OCI-LY1 (cell line): ENCODE measurements around the gene STK24.

Experiments used
- H2AFZ ChIP-seq: fragments of 200-600 bp; sonication (generic), shearing (Covaris generic); 2 replicates; pipeline ENCODE4 v1.6.0; 2014; ENCODE audit warnings: antibody characterized with exemption, mild to moderate bottlenecking, low read length
- H3F3A ChIP-seq: fragments of 200-600 bp; sonication (generic), shearing (Covaris generic); 2 replicates; pipeline ENCODE4 v1.6.0; 2014; ENCODE audit warnings: mild to moderate bottlenecking, antibody characterized with exemption, low read length, moderate library complexity; ENCODE audit not compliant: insufficient read depth
- H3K27ac ChIP-seq: fragments of 200-600 bp; sonication (generic); 2 replicates; pipeline ENCODE4 v1.5.1; 2014; ENCODE audit warnings: low read length, mixed run types, mild to moderate bottlenecking, low read depth; ENCODE audit not compliant: poor library complexity, severe bottlenecking
- H3K27me3 ChIP-seq: fragments of 200-600 bp; sonication (generic); 2 replicates; pipeline ENCODE4 v1.6.0; 2014; ENCODE audit warnings: antibody characterized with exemption, mild to moderate bottlenecking, low read length, moderate library complexity; ENCODE audit not compliant: insufficient read depth
- H3K36me3 ChIP-seq: fragments of 200-600 bp; sonication (generic); 2 replicates; pipeline ENCODE4 v1.6.1; 2014; ENCODE audit warnings: mild to moderate bottlenecking, antibody characterized with exemption, low read length, moderate library complexity, mixed read lengths; ENCODE audit not compliant: insufficient read depth
- H3K4me1 ChIP-seq: fragments of 200-600 bp; sonication (generic); 2 replicates; pipeline ENCODE4 v1.5.1; 2014; ENCODE audit warnings: mild to moderate bottlenecking, low read length, moderate library complexity; ENCODE audit not compliant: insufficient read depth, severe bottlenecking
- H3K4me2 ChIP-seq: fragments of 200-600 bp; sonication (generic), shearing (Covaris generic); 2 replicates; pipeline ENCODE4 v1.6.1; 2014; ENCODE audit warnings: low read length
- H3K4me3 ChIP-seq: fragments of 200-600 bp; sonication (generic); 2 replicates; pipeline ENCODE4 v1.5.1; 2014; ENCODE audit warnings: low read length, low read depth, mild to moderate bottlenecking, mixed read lengths; ENCODE audit not compliant: poor library complexity, severe bottlenecking
- H3K79me2 ChIP-seq: fragments of 200-600 bp; shearing (Covaris generic); 2 replicates; pipeline ENCODE4 v1.6.1; 2016; ENCODE audit warnings: mixed run types, low read length, mixed read lengths; ENCODE audit not compliant: insufficient read depth
- H3K9ac ChIP-seq: fragments of 200-600 bp; sonication (generic), shearing (Covaris generic); 2 replicates; pipeline ENCODE4 v1.6.1; 2014; ENCODE audit warnings: mild to moderate bottlenecking, low read length, mixed read lengths
- H3K9me2 ChIP-seq: fragments of 200-600 bp; sonication (generic), shearing (Covaris generic); 2 replicates; pipeline ENCODE4 v1.6.1; 2014; ENCODE audit warnings: low read depth, mild to moderate bottlenecking, low read length, mixed read lengths
- H3K9me3 ChIP-seq: fragments of 200-600 bp; shearing (Covaris generic); 2 replicates; pipeline ENCODE4 v1.6.1; 2014; ENCODE audit warnings: low read length, mixed read lengths
- H4K20me1 ChIP-seq: fragments of 200-600 bp; sonication (generic), shearing (Covaris generic); 2 replicates; pipeline ENCODE4 v1.6.0; 2016; ENCODE audit warnings: mild to moderate bottlenecking, low read length; ENCODE audit not compliant: insufficient read depth
- CTCF ChIP-seq: fragments of 200-600 bp; sonication (generic), shearing (Covaris generic); IDR thresholded peaks from 2 replicates; pipeline ENCODE4 v1.5.1; 2017; ENCODE audit warnings: mild to moderate bottlenecking, antibody characterized with exemption, low read length, moderate library complexity, mixed read lengths
- EZH2 ChIP-seq: fragments of 200-600 bp; sonication (generic), shearing (Covaris generic); IDR thresholded peaks from 2 replicates; pipeline ENCODE4 v1.8.0; 2017; ENCODE audit warnings: borderline replicate concordance, mixed run types, mild to moderate bottlenecking, antibody characterized with exemption, low read length, moderate library complexity, mixed read lengths

STK24 gene

DNA sequence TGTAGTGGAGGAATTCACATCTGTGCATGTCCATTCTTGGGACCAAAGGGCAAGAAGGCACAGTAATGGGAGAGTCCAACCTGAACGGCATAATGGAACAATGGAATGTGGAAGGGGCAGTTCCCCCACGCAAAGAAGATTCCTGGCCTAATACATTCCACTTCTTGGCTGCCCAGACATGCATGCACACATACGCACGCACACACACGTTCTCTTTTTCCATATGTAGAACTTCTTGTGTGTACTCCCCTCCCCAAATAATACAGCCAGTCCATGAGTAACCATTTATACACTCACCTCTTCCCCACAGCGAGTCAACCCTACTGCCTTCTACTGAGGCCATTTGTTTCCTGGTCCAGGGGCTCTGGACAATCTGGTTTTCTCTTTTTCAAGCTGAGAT, 6.0 kb upstream of the STK24 start:
- Histone ChIP-seq H4K20me1 (no peaks in the 10 kb centered on the region), H3K9me2 (no peaks in the 10 kb centered on the region), H3K4me1 (no peaks in the 10 kb centered on the region), H2AFZ (no peak overlapping the region), H3K79me2 (no peaks in the 10 kb centered on the region), H3K9me3 (no peaks in the 10 kb centered on the region), H3K36me3 (no peaks in the 10 kb centered on the region), H3K27me3 (no peaks in the 10 kb centered on the region), H3K4me3 (no peak overlapping the region), H3K27ac (no peak overlapping the region), H3F3A (no peaks in the 10 kb centered on the region), H3K9ac (no peak overlapping the region), H3K4me2 (no peak overlapping the region)
- TF ChIP-seq CTCF = no peak
- no peak for TF ChIP-seq EZH2

DNA sequence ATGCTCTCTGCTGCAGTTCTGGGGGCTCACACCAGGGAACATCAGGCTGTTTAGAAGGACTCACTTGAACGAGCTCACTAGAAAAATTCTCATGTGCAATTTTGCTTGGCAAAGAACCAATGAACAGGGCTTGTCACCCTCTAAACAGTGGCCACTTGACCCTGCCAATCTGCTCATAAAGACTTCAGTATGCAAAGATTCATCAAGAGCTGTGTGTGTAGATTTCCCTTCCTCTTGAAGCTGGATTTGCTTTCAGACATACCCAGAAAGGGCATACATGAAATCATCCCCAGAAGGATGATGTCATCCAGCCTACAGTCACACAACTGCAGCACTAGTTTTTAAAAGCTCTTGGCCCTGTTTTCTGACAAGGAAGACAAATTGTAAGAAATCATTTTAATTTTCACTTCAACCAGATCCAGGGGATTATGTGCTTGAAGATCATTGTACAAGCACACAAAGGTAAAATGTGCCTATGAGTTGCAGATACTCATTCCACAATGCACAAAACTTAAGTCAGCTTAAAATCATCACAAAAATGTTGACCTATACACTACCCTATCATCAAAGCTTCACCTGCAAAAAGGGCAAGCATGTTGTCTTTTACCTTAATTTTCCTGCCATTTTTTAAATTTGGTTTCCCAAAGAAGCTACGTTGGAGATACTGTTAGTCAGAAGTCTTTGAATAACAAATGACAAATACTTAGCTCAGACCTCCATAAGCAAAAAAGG, 5.2 kb upstream of the STK24 start:
- Histone ChIP-seq H3F3A (no peaks in the 10 kb centered on the region), H3K27me3 (no peaks in the 10 kb centered on the region), H3K9me2 (no peaks in the 10 kb centered on the region), H3K27ac (no peak overlapping the region), H4K20me1 (no peaks in the 10 kb centered on the region), H2AFZ (no peak overlapping the region), H3K36me3 (no peaks in the 10 kb centered on the region), H3K4me3 (no peak overlapping the region), H3K9me3 (no peaks in the 10 kb centered on the region), H3K4me2 (no peak overlapping the region), H3K4me1 (peaks cover 7% of the 10 kb centered on the region), H3K9ac (no peak overlapping the region), H3K79me2 (no peaks in the 10 kb centered on the region)
- no peak for TF ChIP-seq CTCF

GRCh38 chr13:98581381-98581780, 4.5 kb upstream of the STK24 start:
- H4K20me1 ChIP-seq = no peaks in the 10 kb centered on the region
- H3K79me2 ChIP-seq = no peaks in the 10 kb centered on the region
- no peaks in the 10 kb centered on the region for H3K9me2 ChIP-seq
- peaks cover 7% of the 10 kb centered on the region for H3K4me1 ChIP-seq
- no peak overlapping the region for H3K4me3 ChIP-seq
- H2AFZ ChIP-seq = no peak overlapping the region
- H3F3A ChIP-seq = no peaks in the 10 kb centered on the region
- TF ChIP-seq CTCF = no peak
- no peak for TF ChIP-seq EZH2
- H3K4me2 ChIP-seq = no peak overlapping the region
- no peaks in the 10 kb centered on the region for H3K27me3 ChIP-seq
- no peak overlapping the region for H3K27ac ChIP-seq
- no peaks in the 10 kb centered on the region for H3K9me3 ChIP-seq
- no peaks in the 10 kb centered on the region for H3K36me3 ChIP-seq
- no peak overlapping the region for H3K9ac ChIP-seq
